ENCODE measurements around the gene ITGB4. TPM values are rescaled to one million over a fixed set of nuclear protein-coding genes. Genes with fewer than 3 reads are reported as not detected.
A peak's percentile ranks its signal among the peaks of the same experiment; 100 is the strongest.

The ITGB4 gene
- total and polyA plus RNA-seq, 9 of the 15 experiments (the other 6 are each of a cell fraction or from before 2014, with no cell fraction given): 0.05 to 2.8 (median 0.76) TPM; not detected in 3

- BruUV-seq (replicated peaks): TSS peak; percentile 10
- no peak overlapping the region for H3K4me3 ChIP-seq
- POLR2A ChIA-PET: interaction anchor here (0.6 to 1.1 kb wide), 2 partner anchors 32 to 53 kb away, joined by 3 to 4 read pairs; no protein-coding TSS in a partner anchor
- TF ChIP-seq RFX5 (IDR thresholded peaks at IDR 0.05; ENCODE audit: low read depth, low read length): no peak
- TF ChIP-seq POLR2AphosphoS5 (IDR thresholded peaks at IDR 0.05; ENCODE audit: control insufficient read depth, insufficient read depth, low read depth, low read length): 0 out of 2 replicates have a peak, but pooled peaks have one; percentile 15
- 0 out of 6 replicates have a peak, but pooled peaks of 1 of the 3 experiments have one; percentile 31 for TF ChIP-seq CTCF (IDR thresholded peaks at IDR 0.05 in 2 of 3, conservative IDR thresholded peaks at IDR 0.05 in 1 of 3; ENCODE audit: insufficient read depth in 2 of 3, low read depth in 1 of 3, low read length in 3 of 3)
- intact Hi-C loops (cut with micrococcal nuclease) (no loop called here), in situ Hi-C loops (cut with MboI) (no loop called here)
- CTCF ChIA-PET (ENCODE audit: low intra/inter-chr PET ratio): interaction anchor here (1.0 kb wide), 1 partner anchor 31 kb away, joined by 3 read pairs; no protein-coding TSS in a partner anchor
- no peaks in the 10 kb centered on the region for H3K9me1 ChIP-seq (ENCODE audit: control insufficient read depth, insufficient read depth, low read length)
- H3K4me2 ChIP-seq (ENCODE audit: insufficient read depth, low read length): no peak overlapping the region
- DNase-seq (ENCODE audit: extremely low read depth in 1 of 4, low spot score in 3 of 4): no peak
- H3K4me1 ChIP-seq (replicated peaks in 1 of 2; ENCODE audit: control insufficient read depth in 2 of 2, insufficient read depth in 2 of 2, low read length in 2 of 2): peaks cover 0 to 15% of the 10 kb centered on the region in 2 experiments; a peak in 3 of 5 replicates
- H3K27ac ChIP-seq (ENCODE audit: extremely low read depth, low read depth, low read length): no peak overlapping the region
- no peaks in the 10 kb centered on the region for H3K9me3 ChIP-seq (replicated peaks; ENCODE audit: control insufficient read depth, insufficient read depth, low read depth, low read length)
- no peak overlapping the region for H2AFZ ChIP-seq (ENCODE audit: low read depth, low read length)
- no peak for FAIRE-seq
- no peak for ATAC-seq
- 89% methylated on average over 14 of the region's 20 CpGs for WGBS (ENCODE audit: insufficient coverage, low coverage, missing lambda C conversion rate)
- peaks cover 67% of the 10 kb centered on the region for H3K36me3 ChIP-seq (ENCODE audit: control insufficient read depth, insufficient read depth, low read length)
- H4K20me1 ChIP-seq (replicated peaks; ENCODE audit: control insufficient read depth, insufficient read depth, low read length): peaks cover 4% of the 10 kb centered on the region; the same call in 1 of the 2 replicates
- H3K79me2 ChIP-seq (ENCODE audit: control insufficient read depth, insufficient read depth, low read length): no peaks in the 10 kb centered on the region
- H3K9ac ChIP-seq (ENCODE audit: insufficient read depth in 1 of 2, low read depth in 2 of 2, low read length in 2 of 2): peak overlapping the region in 1 of 2 experiments; percentile 50; a peak in 1 of 4 replicates
- H3K27me3 ChIP-seq (ENCODE audit: control insufficient read depth in 2 of 2, insufficient read depth in 2 of 2, low read length in 2 of 2): no peaks in the 10 kb centered on the region
These were observed 15.1 kb upstream of the ITGB4 start for GRCh38 chr17:75706042-75706728.

Data from K562 (cell line).